Measurements from ENCODE around the gene LDLRAD4. TPM values are rescaled to one million over a fixed set of nuclear protein-coding genes. Genes with fewer than 3 reads are reported as not detected.

The LDLRAD4 gene
- total RNA-seq, 2 donors from 2014 or later = 33.1 to 41.2 TPM

DNA sequence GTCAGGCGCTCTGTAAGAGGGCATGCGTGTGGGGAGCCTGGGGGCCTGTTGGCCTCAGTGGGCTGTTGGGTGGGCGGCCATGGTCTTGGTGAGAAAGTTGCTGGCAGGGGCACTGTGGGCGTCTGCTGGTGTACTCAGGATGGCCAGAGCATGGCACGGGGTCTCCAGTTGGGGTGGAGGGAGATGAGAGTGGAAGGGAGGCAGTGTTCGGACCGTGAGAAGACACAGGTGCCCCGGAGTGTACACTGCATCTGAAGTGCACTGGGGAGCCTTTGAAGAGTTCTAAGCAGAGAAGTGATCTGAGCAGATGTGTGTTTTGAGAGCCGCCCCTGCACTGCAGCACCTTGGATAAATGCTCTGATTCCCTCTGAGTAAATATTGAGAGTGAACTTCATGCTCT lies 150.8 kb downstream of the LDLRAD4 start:
- no peaks in the 10 kb centered on the region for H3K27me3 ChIP-seq
- no peak for DNase-seq (ENCODE audit: low spot score)
- TF ChIP-seq CTCF (IDR thresholded peaks at IDR 0.05) = no peak
- no peak overlapping the region for H3K27ac ChIP-seq
- H3K36me3 ChIP-seq = no peaks in the 10 kb centered on the region
- no peaks in the 10 kb centered on the region for H3K9me3 ChIP-seq
- peaks cover 0 to 12% of the 10 kb centered on the region in 2 donors for H3K4me1 ChIP-seq
- no peak overlapping the region for H3K4me3 ChIP-seq

- Histone ChIP-seq H3K27ac (no peak overlapping the region), H3K27me3 (no peaks in the 10 kb centered on the region), H3K9me3 (no peaks in the 10 kb centered on the region), H3K4me1 (peaks cover 0 to 18% of the 10 kb centered on the region in 2 donors), H3K36me3 (no peaks in the 10 kb centered on the region), H3K4me3 (no peak overlapping the region)
- TF ChIP-seq CTCF (IDR thresholded peaks at IDR 0.05) = no peak
- peak; percentile 53 for DNase-seq (ENCODE audit: low spot score)
Observed at GRCh38 chr18:13369756-13370510, 151.4 kb downstream of the LDLRAD4 start.

DNA sequence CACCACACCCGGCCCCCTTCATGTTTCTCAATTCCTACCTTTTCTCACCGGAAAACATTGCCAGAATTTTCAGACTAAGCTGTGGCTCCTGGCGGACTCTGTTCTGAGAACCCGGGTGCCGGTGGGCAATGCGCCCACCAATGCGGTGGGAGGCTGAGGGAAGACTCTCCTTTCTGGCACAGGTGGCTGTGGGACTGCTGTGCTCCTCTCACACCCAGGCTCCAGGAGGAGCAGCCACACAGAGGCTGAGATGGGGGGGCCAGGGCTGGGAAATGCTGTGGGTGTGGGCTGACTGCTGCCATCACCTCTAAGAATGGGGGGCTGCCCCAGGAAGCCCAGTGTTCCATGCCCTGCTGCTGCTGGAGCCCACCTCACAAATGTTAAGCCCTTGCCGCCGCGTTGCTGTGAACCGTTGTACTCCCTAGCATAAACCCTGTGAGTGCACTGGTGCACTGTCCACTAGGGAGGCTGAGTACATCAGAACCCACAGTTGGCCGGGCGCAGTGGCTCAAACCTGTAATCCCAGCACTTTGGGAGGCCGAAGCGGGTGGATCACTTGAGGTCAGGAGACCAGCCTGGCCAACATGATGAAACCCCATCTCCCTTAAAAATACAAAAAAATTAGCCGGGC lies 152.6 kb downstream of the LDLRAD4 start:
- no peaks in the 10 kb centered on the region for H3K36me3 ChIP-seq
- H3K4me3 ChIP-seq = no peak overlapping the region
- no peak for TF ChIP-seq CTCF (IDR thresholded peaks at IDR 0.05)
- peaks cover 0 to 30% of the 10 kb centered on the region in 2 donors for H3K4me1 ChIP-seq
- DNase-seq (ENCODE audit: low spot score) = peak; percentile 52
- no peaks in the 10 kb centered on the region for H3K27me3 ChIP-seq
- H3K9me3 ChIP-seq = no peaks in the 10 kb centered on the region
- H3K27ac ChIP-seq = no peak overlapping the region

- peak; percentile 36 for DNase-seq (ENCODE audit: low spot score)
- H3K27ac ChIP-seq = no peak overlapping the region
- no peaks in the 10 kb centered on the region for H3K9me3 ChIP-seq
- H3K36me3 ChIP-seq = no peaks in the 10 kb centered on the region
- no peaks in the 10 kb centered on the region for H3K27me3 ChIP-seq
- peaks cover 0 to 32% of the 10 kb centered on the region in 2 donors for H3K4me1 ChIP-seq
- H3K4me3 ChIP-seq = no peak overlapping the region
- TF ChIP-seq CTCF (IDR thresholded peaks at IDR 0.05) = no peak
Observed at GRCh38 chr18:13371689-13372418, 153.3 kb downstream of the LDLRAD4 start.

DNA sequence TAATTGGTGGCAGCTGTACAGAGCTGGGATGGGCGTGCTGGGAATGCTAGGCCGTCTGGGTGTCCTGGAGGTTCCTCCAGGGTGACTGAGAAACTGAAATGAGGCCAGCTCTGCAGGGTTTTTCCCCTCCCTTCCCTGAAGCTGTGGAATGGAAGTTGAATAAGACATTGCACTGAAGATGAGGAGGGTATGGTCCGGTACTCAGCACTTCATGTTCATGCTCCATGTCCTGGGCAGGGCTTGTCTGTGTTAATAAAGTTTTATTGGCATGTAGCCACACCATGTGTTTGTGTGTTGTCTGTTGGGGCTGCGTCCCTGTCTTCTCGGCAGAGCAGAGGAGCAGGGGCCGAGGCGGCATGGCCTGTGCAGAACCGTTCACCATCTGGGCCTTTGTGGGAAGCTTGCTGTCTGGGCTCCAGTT lies 154.0 kb downstream of the LDLRAD4 start:
- H3K4me3 ChIP-seq = no peak overlapping the region

More for the DNA sequence above, 154.0 kb downstream of the LDLRAD4 start:
- H3K9me3 ChIP-seq = no peaks in the 10 kb centered on the region
- H3K27me3 ChIP-seq = no peaks in the 10 kb centered on the region
- no peak overlapping the region for H3K27ac ChIP-seq
- H3K4me1 ChIP-seq = peaks cover 0 to 33% of the 10 kb centered on the region in 2 donors
- DNase-seq (ENCODE audit: low spot score) = peak; percentile 56
- no peak for TF ChIP-seq CTCF (IDR thresholded peaks at IDR 0.05)
- H3K36me3 ChIP-seq = no peaks in the 10 kb centered on the region
